Activated CD4-positive, alpha-beta T cell treated with anti-CD3 and anti-CD28 coated beads, Interleukin-10, Interleukin-2, amounts not matched to agents 100 ng/mL and 50 ng/mL, durations not matched to agents 16 hours and 8 hours (primary cell): ENCODE results near the gene POP4.
A peak's percentile ranks its signal among the peaks of the same experiment; 100 is the strongest.

ENCODE experiments used
- DNase-seq: peaks from one replicate; pipeline ENCODE4 v3.0.0-alpha.2; 2020

The POP4 gene

GRCh38 chr19:29635963-29636362 is 29.9 kb downstream of the POP4 start:
- DNase-seq, result no peak

GRCh38 chr19:29636553-29637360 is 30.7 kb downstream of the POP4 start:
- no peak for DNase-seq

- no peak for DNase-seq
Observed at GRCh38 chr19:29639086-29639485, 33.0 kb downstream of the POP4 start.

GRCh38 chr19:29640231-29640630 is 34.1 kb downstream of the POP4 start:
- DNase-seq, result no peak

GRCh38 chr19:29641597-29641996 is 35.5 kb downstream of the POP4 start:
- DNase-seq, result no peak

GRCh38 chr19:29643361-29643935 is 37.4 kb downstream of the POP4 start:
- DNase-seq, result no peak

GRCh38 chr19:29644210-29644609 is 38.1 kb downstream of the POP4 start:
- DNase-seq, result no peak

- no peak for DNase-seq
Observed at GRCh38 chr19:29645491-29645867, 39.4 kb downstream of the POP4 start.

GRCh38 chr19:29645911-29646310 is 39.8 kb downstream of the POP4 start:
- DNase-seq, result peak; percentile 33

GRCh38 chr19:29650772-29651387 is 44.8 kb downstream of the POP4 start:
- DNase-seq, result no peak

GRCh38 chr19:29651622-29652394 is 45.7 kb downstream of the POP4 start:
- DNase-seq, result no peak

- no peak for DNase-seq
Observed at GRCh38 chr19:29653398-29653797, 47.3 kb downstream of the POP4 start.

GRCh38 chr19:29655648-29656335 is 49.7 kb downstream of the POP4 start:
- DNase-seq, result no peak

- DNase-seq, result no peak
Observed at GRCh38 chr19:29658221-29658991, 52.3 kb downstream of the POP4 start.

- no peak for DNase-seq
Observed at GRCh38 chr19:29660835-29661234, 54.8 kb downstream of the POP4 start.

- DNase-seq, result no peak
Observed at GRCh38 chr19:29662278-29662603, 56.2 kb downstream of the POP4 start.

GRCh38 chr19:29662604-29663404 is 56.7 kb downstream of the POP4 start:
- DNase-seq, result peak; percentile 70

- no peak for DNase-seq
Observed at GRCh38 chr19:29663861-29664752, 58.0 kb downstream of the POP4 start.

GRCh38 chr19:29664753-29665214 is 58.7 kb downstream of the POP4 start:
- DNase-seq, result no peak

GRCh38 chr19:29665215-29665825 is 59.2 kb downstream of the POP4 start, which contains the start of gene PLEKHF1:
PLEKHF1 (plus strand) TSS chr19:29665461; CDS start chr19:29673840, 8,379 bp downstream.
- DNase-seq, result peak; percentile 94
